ENCODE data around the gene PHLDB3. TPM values are rescaled to one million over a fixed set of nuclear protein-coding genes. Genes with fewer than 3 reads are reported as not detected.
"Not testable (repeated sequence)": the region's sequence is repeated elsewhere in the genome, so short reads cannot be mapped to it uniquely, and the experiment has no call there.

Gene PHLDB3
- total and polyA plus RNA-seq, 7 experiments from 2014 or later, result 4.5 to 98.8 (median 37.8) TPM

- Histone ChIP-seq H3K27ac (ENCODE audit: low read depth, low read length) (no peak overlapping the region), H3K9me3 (ENCODE audit: control insufficient read depth in 2 of 3, low read length in 3 of 3) (no peaks in the 10 kb centered on the region), H3K4me3 (ENCODE audit: low read length) (no peak overlapping the region), H3K36me3 (ENCODE audit: control insufficient read depth in 2 of 3, insufficient read depth in 3 of 3, low read length in 3 of 3) (peaks cover 0 to 3% (median 0%) of the 10 kb centered on the region in 3 experiments), H3K4me1 (ENCODE audit: control insufficient read depth in 2 of 2, insufficient read depth in 2 of 2, low read length in 2 of 2) (peaks cover 0 to 4% of the 10 kb centered on the region in 2 donors), H3K27me3 (ENCODE audit: control insufficient read depth in 2 of 2, insufficient read depth in 2 of 2, low read length in 2 of 2) (no peaks in the 10 kb centered on the region)
- no peaks in the 10 kb centered on the region for H3K9me3 Mint-ChIP-seq
- POLR2A ChIA-PET, result interaction anchor here (0.8 to 1.9 kb wide), 3 partner anchors 13 to 79 kb away, joined by 3 to 8 read pairs (median 3); partner anchors contain the start of gene PHLDB3
- no peak overlapping the region for H3K27ac Mint-ChIP-seq
- CTCF ChIA-PET, result interaction anchor here (0.6 to 11.4 kb wide), 6 partner anchors 10 to 87 kb away, joined by 3 to 250 read pairs (median 4); no protein-coding TSS in a partner anchor
- DNase-seq (no peak), ATAC-seq (no peak)
- no peak overlapping the region for H3K4me3 Mint-ChIP-seq
- no peaks in the 10 kb centered on the region for H3K27me3 Mint-ChIP-seq
- peaks cover 8 to 15% (median 13%) of the 10 kb centered on the region in 7 donors for H3K4me1 Mint-ChIP-seq
- intact Hi-C loops (cut with micrococcal nuclease), result loop anchor here in 1 of 2 donors (5.0 kb wide), 1 partner anchor 311 kb away; the partner anchor contains the start of gene PSG4
- H3K36me3 Mint-ChIP-seq, result peaks cover 0 to 8% (median 4%) of the 10 kb centered on the region in 5 donors
Measured at GRCh38 chr19:43518051-43518450, 13.5 kb upstream of the PHLDB3 start.

GRCh38 chr19:43512399-43512798 is 7.9 kb upstream of the PHLDB3 start:
- H3K9me3 Mint-ChIP-seq; H3K4me3 Mint-ChIP-seq; H3K4me3 ChIP-seq (ENCODE audit: low read length); H3K27me3 ChIP-seq (ENCODE audit: control insufficient read depth in 2 of 2, insufficient read depth in 2 of 2, low read length in 2 of 2); H3K9me3 ChIP-seq (ENCODE audit: control insufficient read depth in 2 of 3, low read length in 3 of 3); H3K4me1 ChIP-seq (ENCODE audit: control insufficient read depth in 2 of 2, insufficient read depth in 2 of 2, low read length in 2 of 2); H3K4me1 Mint-ChIP-seq; DNase-seq; ATAC-seq; POLR2A ChIA-PET; intact Hi-C loops (cut with micrococcal nuclease); H3K27me3 Mint-ChIP-seq; H3K27ac ChIP-seq (ENCODE audit: low read depth, low read length); CTCF ChIA-PET: not testable (repeated sequence)
- Mint-ChIP-seq H3K36me3 (peaks cover 0 to 33% (median 18%) of the 10 kb centered on the region in 5 donors), H3K27ac (peak overlapping the region in 2 of 9 donors; percentile 4 to 72)
- H3K36me3 ChIP-seq (ENCODE audit: control insufficient read depth in 2 of 3, insufficient read depth in 3 of 3, low read length in 3 of 3), result peaks cover 0 to 23% (median 0%) of the 10 kb centered on the region in 3 experiments

GRCh38 chr19:43511324-43511723 is 6.8 kb upstream of the PHLDB3 start:
- H3K27ac Mint-ChIP-seq, result peak overlapping the region in 2 of 9 donors; percentile 8 to 25
- CTCF ChIA-PET, result interaction anchor here (3.0 kb wide), 1 partner anchor 9 kb away, joined by 14 read pairs; no protein-coding TSS in a partner anchor

GRCh38 chr19:43510713-43511112 is 6.2 kb upstream of the PHLDB3 start:
- no peaks in the 10 kb centered on the region for H3K9me3 ChIP-seq (ENCODE audit: control insufficient read depth in 2 of 3, low read length in 3 of 3)
- DNase-seq (no peak), ATAC-seq (no peak)
- intact Hi-C loops (cut with micrococcal nuclease), result no loop called here
- no peaks in the 10 kb centered on the region for H3K27me3 ChIP-seq (ENCODE audit: control insufficient read depth in 2 of 2, insufficient read depth in 2 of 2, low read length in 2 of 2)
- no peaks in the 10 kb centered on the region for H3K27me3 Mint-ChIP-seq
- ChIA-PET POLR2A (interaction anchor here (0.6 kb wide), 1 partner anchor 84 kb away, joined by 5 read pairs; no protein-coding TSS in a partner anchor), CTCF (interaction anchor here (1.7 to 3.0 kb wide), 2 partner anchors 9 to 64 kb away, joined by 6 to 14 read pairs; no protein-coding TSS in a partner anchor)
- no peaks in the 10 kb centered on the region for H3K9me3 Mint-ChIP-seq
- peak overlapping the region in 4 of 9 donors; percentile 25 to 59 (median 49) for H3K27ac Mint-ChIP-seq
- peaks cover 0 to 30% (median 18%) of the 10 kb centered on the region in 5 donors for H3K36me3 Mint-ChIP-seq
- H3K27ac ChIP-seq (ENCODE audit: low read depth, low read length), result no peak overlapping the region
- H3K4me1 Mint-ChIP-seq, result peaks cover 0 to 10% (median 4%) of the 10 kb centered on the region in 7 donors
- H3K4me1 ChIP-seq (ENCODE audit: control insufficient read depth in 2 of 2, insufficient read depth in 2 of 2, low read length in 2 of 2), result no peaks in the 10 kb centered on the region
- H3K4me3 Mint-ChIP-seq, result no peak overlapping the region
- no peak overlapping the region for H3K4me3 ChIP-seq (ENCODE audit: low read length)
- H3K36me3 ChIP-seq (ENCODE audit: control insufficient read depth in 2 of 3, insufficient read depth in 3 of 3, low read length in 3 of 3), result peaks cover 0 to 23% (median 0%) of the 10 kb centered on the region in 3 experiments

More at GRCh38 chr19:43511324-43511723, 6.8 kb upstream of the PHLDB3 start:
- no peak for ATAC-seq
- POLR2A ChIA-PET, result no interaction called here
- no peaks in the 10 kb centered on the region for H3K9me3 ChIP-seq (ENCODE audit: control insufficient read depth in 2 of 3, low read length in 3 of 3)
- H3K4me1 ChIP-seq (ENCODE audit: control insufficient read depth in 2 of 2, insufficient read depth in 2 of 2, low read length in 2 of 2), result no peaks in the 10 kb centered on the region
- Mint-ChIP-seq H3K4me3 (no peak overlapping the region), H3K27me3 (no peaks in the 10 kb centered on the region), H3K4me1 (peaks cover 0 to 5% (median 0%) of the 10 kb centered on the region in 7 donors), H3K9me3 (no peaks in the 10 kb centered on the region), H3K36me3 (peaks cover 0 to 30% (median 18%) of the 10 kb centered on the region in 5 donors)
- no peak overlapping the region for H3K27ac ChIP-seq (ENCODE audit: low read depth, low read length)
- no peaks in the 10 kb centered on the region for H3K27me3 ChIP-seq (ENCODE audit: control insufficient read depth in 2 of 2, insufficient read depth in 2 of 2, low read length in 2 of 2)
- DNase-seq, result no peak
- intact Hi-C loops (cut with micrococcal nuclease), result no loop called here
- H3K4me3 ChIP-seq (ENCODE audit: low read length), result no peak overlapping the region
- H3K36me3 ChIP-seq (ENCODE audit: control insufficient read depth in 2 of 3, insufficient read depth in 3 of 3, low read length in 3 of 3), result peaks cover 0 to 23% (median 0%) of the 10 kb centered on the region in 3 experiments

DNA sequence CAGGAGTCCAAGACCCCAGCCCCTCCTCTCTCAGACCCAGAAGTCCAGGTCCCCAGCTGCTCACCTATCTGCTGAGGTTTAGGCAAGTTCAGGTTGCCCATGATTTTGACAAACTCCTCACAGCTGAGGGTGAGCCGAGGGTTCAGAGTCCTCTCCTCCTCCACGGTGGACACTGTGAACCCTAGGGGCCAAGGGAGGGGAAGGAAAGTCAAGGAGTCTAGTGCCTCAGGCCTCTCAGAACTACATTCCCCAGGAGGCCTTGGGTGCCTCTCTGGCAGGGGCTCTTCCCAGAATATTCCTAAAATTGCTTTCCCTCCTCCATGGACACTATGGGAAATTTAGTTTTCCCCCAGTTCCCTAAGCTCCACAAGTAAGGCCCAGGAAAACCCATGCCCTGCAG is 3.3 kb upstream of the PHLDB3 start:
- DNase-seq (no peak), ATAC-seq (no peak)
- H3K36me3 ChIP-seq (ENCODE audit: control insufficient read depth in 2 of 3, insufficient read depth in 3 of 3, low read length in 3 of 3), result peaks cover 0 to 27% (median 0%) of the 10 kb centered on the region in 3 experiments
- ChIA-PET CTCF (no interaction called here), POLR2A (interaction anchor here (1.2 kb wide), 1 partner anchor 12 kb away, joined by 3 read pairs; no protein-coding TSS in a partner anchor)
- H3K4me1 ChIP-seq (ENCODE audit: control insufficient read depth in 2 of 2, insufficient read depth in 2 of 2, low read length in 2 of 2), result peaks cover 5 to 13% of the 10 kb centered on the region in 2 donors
- H3K27ac ChIP-seq (ENCODE audit: low read depth, low read length), result no peak overlapping the region
- no peaks in the 10 kb centered on the region for H3K27me3 ChIP-seq (ENCODE audit: control insufficient read depth in 2 of 2, insufficient read depth in 2 of 2, low read length in 2 of 2)
- Mint-ChIP-seq H3K4me1 (peaks cover 14 to 27% (median 23%) of the 10 kb centered on the region in 7 donors), H3K27ac (peak overlapping the region in 6 of 9 donors; percentile 9 to 78 (median 64)), H3K9me3 (peaks cover 0 to 2% (median 0%) of the 10 kb centered on the region in 11 donors), H3K36me3 (peaks cover 0 to 32% (median 21%) of the 10 kb centered on the region in 5 donors), H3K4me3 (no peak overlapping the region), H3K27me3 (no peaks in the 10 kb centered on the region)
- intact Hi-C loops (cut with micrococcal nuclease), result no loop called here
- no peaks in the 10 kb centered on the region for H3K9me3 ChIP-seq (ENCODE audit: control insufficient read depth in 2 of 3, low read length in 3 of 3)
- H3K4me3 ChIP-seq (ENCODE audit: low read length), result no peak overlapping the region

DNA sequence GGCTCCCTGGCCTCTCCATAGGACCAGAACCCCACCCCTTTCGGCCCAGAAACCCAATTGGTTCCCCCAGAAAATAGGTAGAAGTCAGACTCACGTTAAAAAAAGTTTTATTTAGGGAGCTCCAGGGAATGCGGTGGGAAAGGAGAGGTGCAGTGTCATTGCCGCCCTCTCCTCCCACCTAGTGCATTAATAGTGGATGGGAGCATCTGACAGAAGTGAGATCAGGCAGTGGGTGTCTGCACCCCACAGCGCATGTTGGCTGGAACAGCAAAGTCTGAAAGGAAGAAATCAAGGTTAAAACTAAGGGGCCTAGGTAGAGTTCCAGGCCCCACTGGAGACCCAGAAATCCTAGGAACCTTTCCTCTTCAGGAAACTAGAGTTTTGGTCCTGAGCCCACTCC is 2.1 kb upstream of the PHLDB3 start:
- peaks cover 0 to 31% (median 17%) of the 10 kb centered on the region in 5 donors for H3K36me3 Mint-ChIP-seq

More for the DNA sequence above, 2.1 kb upstream of the PHLDB3 start:
- Histone ChIP-seq H3K4me1 (ENCODE audit: control insufficient read depth in 2 of 2, insufficient read depth in 2 of 2, low read length in 2 of 2) (peaks cover 5 to 18% of the 10 kb centered on the region in 2 donors), H3K27ac (ENCODE audit: low read depth, low read length) (peak overlapping the region; percentile 44), H3K4me3 (ENCODE audit: low read length) (no peak overlapping the region), H3K27me3 (ENCODE audit: control insufficient read depth in 2 of 2, insufficient read depth in 2 of 2, low read length in 2 of 2) (no peaks in the 10 kb centered on the region), H3K9me3 (ENCODE audit: control insufficient read depth in 2 of 3, low read length in 3 of 3) (no peaks in the 10 kb centered on the region), H3K36me3 (ENCODE audit: control insufficient read depth in 2 of 3, insufficient read depth in 3 of 3, low read length in 3 of 3) (peaks cover 0 to 33% (median 0%) of the 10 kb centered on the region in 3 experiments)
- peaks cover 0 to 2% (median 0%) of the 10 kb centered on the region in 11 donors for H3K9me3 Mint-ChIP-seq
- CTCF ChIA-PET, result no interaction called here
- H3K4me3 Mint-ChIP-seq, result no peak overlapping the region
- H3K4me1 Mint-ChIP-seq, result peaks cover 20 to 36% (median 32%) of the 10 kb centered on the region in 7 donors
- ATAC-seq (no peak), DNase-seq (no peak)
- intact Hi-C loops (cut with micrococcal nuclease), result no loop called here
- H3K27me3 Mint-ChIP-seq, result no peaks in the 10 kb centered on the region
- peak overlapping the region in 7 of 9 donors; percentile 47 to 100 (median 90) for H3K27ac Mint-ChIP-seq
- POLR2A ChIA-PET, result interaction anchor here (3.1 kb wide), 1 partner anchor 68 kb away, joined by 15 read pairs; no protein-coding TSS in a partner anchor
